Activated effector memory CD4-positive, alpha-beta T cell treated with Interleukin-2 at 50 U/mL for 16 hours (primary cell): ENCODE results near the gene PCID2.
A peak's percentile ranks its signal among the peaks of the same experiment; 100 is the strongest.

Source experiments
- DNase-seq: peaks from one replicate; pipeline ENCODE4 v3.0.0-alpha.2; 2020

PCID2 gene

DNA sequence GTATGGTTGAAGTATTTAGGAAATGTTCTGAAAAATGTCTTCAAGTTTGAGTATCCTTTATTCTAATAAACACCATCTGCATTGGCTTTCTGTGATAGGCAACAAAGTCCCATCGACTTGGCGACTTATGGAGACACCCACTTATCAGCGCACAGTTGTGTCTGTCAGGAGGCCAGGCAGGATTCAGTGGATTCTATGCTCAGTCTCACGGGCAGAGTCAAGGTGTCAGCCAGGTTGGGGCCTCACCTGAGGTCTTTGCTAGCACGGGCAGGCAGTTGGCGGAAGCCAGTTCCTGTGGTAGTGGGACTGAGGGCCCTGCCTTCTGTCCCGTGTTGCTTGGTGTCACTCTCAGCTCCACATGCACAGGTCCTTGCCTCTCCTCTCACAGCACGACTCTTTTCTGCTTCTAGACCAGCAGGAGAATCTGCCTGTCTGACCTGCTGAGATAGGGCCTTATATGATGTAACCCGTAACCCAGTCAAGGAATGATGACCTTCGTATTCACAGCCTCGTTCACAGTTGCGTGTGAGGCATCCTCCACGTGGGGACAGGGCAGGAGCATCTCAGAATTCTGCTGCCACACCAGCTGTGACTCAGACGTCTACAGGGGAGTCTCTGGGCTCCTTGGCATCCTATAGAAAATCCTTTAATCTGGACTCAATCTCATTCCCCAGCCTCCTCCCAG, 10.9 kb upstream of the PCID2 start:
- DNase-seq, result no peak

DNA sequence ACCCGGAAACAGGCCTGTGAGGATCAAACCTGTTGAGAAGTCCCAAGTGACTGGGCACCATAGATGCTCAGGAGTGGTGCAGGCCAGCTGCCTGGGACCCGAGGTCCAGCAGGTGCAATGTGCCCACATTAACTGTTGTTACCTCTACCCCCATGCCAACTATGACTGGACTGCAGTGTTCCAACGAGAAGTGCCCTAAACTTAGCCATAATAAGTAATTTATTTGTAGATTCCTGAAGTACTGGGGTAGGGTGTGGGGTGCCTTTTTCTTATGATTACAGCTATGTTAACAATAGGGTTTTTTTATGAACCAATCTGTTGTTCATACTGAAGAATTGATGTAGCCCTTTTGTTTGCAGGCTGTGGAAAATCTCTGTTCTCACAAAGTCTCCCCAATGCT, 10.1 kb upstream of the PCID2 start:
- no peak for DNase-seq

DNA sequence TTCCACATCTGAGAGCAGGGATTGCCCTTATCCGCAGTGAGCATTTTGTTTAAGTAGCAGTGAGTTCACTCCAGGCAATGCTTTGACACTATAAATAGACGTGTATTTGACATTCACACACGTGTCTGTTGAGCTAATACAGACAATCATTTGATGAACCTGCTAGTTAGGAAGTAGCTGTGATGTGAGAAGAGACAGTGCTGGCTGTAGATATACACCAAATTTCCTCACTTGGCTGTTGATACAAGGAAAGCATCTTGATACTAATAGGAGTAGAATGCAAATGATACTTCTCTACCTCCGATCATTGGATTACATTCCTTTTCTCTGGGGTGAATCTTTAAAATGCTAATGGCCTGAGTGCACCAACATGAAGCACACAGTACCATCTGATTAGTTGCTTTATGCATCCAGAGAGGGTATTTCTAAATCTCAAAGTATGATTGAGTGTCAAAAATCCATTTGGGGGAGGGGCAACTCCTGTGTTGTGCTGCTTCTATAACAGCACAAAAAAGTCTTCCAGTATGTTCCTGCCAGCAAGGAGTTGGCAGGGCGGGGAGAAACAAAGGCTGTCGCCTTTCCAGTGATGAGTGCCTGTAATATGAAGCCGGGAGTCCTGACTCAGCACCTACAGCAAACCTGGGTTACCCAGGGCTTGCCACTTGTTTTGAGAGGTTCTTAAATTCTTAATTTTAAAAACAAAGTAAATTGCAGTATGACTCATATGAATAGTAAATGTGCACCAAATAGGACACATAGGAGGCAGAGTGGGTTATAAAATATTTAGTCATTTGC, 8.0 kb upstream of the PCID2 start:
- DNase-seq, result no peak

DNA sequence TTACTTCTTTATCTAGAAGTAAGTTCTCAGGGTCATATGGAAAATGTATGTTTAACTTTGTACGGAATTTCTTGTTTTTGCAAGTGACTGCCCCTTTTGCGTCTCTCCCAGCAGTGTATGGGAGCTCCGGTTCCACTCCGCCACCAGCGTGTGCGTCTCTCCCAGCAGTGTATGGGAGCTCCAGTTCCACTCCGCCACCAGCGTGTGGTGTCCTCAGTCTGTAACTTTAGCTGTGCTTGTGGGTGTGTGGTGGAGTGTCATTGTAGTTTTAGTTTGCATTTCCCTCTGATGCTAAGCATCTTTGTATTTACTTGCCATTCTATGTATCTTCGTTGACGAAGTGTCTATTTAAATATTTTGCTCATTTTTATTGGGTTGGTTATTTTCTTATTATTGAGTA, 3.3 kb upstream of the PCID2 start:
- no peak for DNase-seq

DNA sequence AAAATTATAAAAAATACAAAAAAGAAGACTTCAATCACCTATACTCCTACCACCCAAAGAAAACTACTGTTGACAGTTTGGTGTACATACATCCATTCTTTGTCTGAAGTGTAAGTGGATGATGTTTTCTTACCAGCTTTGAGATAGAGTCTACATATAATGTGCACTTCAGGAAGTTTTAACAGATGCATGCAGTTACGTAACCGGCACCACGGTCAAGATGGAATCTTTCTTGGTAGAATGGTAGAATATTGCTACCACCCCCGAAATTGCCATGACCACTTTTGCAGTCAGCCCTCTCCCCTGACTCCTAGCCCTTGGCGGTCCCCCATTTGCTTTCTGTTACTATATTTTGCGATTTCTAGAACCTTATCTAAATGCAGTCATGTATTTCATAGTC, 2.4 kb upstream of the PCID2 start:
- no peak for DNase-seq

DNA sequence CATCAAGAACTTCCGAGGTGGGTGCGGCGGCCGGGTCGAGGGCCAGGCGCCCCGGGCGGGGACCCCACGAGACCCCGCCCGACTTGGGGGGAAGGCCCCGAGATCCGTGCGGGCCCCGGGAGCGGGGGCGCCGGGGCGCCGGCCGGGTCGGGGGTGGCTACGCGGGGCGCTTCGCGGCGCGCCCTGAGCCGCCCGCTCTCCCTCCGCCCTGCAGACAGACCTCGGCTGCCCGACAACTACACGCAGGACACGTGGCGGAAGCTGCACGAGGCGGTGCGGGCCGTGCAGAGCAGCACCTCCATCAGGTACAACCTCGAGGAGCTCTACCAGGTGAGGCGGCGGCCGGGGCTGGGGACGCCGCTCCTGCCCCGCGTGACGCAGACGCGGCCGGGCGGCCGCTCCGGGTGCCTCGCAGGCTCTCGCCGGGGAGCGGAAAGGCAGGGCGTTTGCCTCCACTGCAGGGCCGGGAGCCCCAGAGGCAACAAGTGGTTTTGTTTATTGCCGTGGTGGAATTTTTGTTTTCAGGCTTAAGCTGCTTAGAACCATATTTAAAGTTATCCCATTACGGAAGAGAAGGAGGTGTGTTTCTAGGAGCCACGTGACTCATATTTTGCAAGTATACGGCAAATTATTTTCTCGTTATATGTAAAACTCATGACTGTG, 1.4 kb upstream of the PCID2 start:
- peak; percentile 71 for DNase-seq

DNA sequence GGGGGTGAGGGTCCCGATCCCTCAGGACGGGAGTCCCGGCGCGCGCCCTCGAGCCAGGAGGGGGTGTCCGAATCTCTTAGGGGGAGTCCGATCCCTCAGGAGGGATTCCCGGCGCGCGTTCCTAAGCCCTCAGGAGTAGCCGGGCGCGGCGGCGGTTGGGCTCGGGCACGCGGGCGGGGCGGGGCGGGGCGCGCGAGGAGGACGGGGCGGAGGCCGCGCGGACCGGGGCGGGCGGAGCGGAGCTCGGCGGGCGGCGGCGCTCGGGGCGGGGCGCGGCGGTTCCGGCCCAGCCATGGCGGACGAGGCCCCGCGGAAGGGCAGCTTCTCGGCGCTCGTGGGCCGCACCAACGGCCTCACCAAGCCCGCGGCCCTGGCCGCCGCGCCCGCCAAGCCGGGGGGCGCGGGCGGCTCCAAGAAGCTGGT, 878 bp upstream of the PCID2 start, which contains the start of gene CUL4A:
CUL4A (plus strand) TSS at position 278 of the 423 bp plus-strand sequence; CDS start at position 293, 15 bp downstream.
- peak; percentile 64 for DNase-seq

DNA sequence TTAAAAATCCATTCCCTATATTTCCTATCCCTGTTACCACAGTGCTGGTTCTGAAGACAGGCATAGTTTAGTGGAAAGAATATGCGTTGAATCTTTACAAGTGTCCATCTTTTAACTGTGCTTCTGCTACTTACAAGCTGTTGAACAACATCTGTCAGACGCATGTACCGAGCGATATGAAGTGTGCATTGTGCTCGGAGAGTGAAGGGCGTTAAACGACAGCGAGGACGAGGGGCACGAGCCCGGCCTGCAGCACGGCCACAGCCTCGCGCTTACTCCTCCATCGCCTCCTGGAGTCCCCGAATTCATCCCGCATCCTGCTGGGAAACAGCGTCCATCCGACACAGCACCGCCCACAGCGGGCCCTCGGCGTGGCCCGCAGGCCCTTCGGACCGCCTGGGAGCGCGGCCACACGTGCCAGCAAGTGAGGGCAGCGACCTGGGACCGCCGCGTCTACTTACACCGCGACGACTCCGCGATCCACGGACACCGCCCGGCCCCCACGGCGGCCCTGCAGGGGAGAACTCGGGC, 514 bp downstream of the PCID2 start:
- DNase-seq, result no peak

DNA sequence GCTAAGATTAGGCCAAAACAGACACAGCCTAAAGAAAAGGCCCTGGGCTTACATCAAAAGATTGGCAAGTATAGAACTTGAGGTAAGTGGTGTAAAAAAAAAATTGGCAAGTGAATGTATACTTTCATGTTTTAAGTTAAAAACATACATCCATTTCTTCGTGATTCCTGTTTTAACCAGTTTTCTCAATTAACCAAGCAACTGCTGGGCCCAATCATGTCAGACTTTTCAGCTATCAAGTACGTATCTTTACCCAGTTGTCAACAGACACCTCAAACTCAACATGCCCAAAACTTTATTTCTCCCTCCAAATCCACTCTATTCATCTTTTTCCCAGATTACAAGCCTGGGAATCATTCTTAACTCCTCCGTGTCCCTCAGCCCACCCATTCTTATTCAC, 1.0 kb downstream of the PCID2 start:
- no peak for DNase-seq

DNA sequence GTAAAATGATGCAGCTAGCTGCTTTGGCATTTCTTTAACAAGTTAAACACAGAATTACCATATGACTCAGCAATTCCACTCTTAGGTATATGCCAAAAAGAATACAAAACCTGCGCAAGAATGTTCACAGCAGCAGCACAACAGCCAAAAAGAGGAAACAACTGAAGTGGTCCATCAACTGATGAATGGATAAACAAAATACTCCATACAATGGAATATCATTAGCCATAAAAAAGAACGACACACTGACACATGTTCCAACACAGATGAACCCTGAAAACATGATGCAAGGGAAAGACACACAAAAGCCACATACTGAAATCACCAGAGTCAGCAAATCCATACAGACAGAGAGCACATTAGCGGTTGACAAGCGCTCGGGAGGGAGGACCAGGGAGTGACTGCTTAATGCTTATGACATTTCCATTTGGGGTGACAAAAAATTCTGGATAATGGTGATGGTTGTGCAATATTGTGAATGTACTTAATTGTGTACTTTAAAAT, 3.0 kb downstream of the PCID2 start:
- DNase-seq, result no peak

DNA sequence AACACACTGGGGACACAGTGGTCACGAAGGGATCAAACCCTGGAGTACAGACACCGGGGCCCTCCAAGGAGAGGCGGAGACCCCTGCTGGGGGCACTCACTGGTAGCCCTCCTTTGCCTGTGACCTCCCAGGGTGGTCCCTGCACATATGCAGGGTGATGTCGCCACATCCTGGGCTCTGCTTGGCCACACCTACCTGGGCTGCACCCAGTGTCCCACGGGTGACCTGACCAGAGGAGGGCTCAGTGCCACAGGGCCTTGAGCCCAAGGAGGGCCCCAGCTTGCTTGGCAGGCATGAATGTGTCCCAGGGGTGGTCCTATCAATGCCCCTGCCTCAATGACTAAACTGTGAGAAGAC, 4.1 kb downstream of the PCID2 start:
- no peak for DNase-seq

DNA sequence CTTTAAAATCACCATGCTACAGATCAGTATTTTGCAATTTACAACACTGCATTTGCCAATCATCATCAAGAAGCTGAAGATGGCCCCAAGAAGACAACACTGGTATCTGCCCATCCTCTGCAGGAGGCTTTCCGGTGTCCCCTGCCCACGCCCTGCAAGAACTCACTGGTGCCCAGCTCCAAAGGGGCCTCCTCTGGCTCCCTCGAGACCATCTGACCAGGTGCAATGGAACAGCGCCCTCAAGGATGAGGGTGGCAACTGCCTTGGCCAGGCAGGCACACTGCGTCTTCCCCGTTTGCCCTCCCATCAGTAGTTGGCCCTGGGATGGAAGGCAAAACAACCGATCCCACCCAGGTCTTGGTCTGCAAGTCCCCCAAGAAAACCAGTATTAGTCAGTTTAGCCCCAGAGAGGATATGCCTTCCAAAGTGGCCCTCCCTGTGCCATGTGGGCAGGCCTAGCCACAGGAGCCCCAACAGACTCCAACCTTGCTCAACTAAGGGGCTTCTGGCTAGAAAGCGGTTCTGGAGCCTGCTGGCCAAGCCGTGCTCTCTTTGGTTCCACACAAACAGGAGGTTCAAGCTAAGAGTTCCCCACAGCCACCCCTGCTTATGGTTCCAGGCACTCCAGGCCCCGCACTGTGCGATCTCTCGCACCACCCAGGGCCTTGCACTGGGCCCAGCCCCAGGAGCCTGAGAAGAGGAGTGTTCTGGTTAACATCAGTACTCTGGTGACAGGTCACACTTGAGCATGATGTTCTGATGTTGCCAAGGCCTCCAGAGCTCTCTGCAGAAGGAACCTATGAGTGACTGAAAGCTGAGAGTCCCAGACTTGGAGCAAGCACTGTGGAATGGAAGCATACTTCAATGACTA, 4.7 kb downstream of the PCID2 start:
- no peak for DNase-seq

DNA sequence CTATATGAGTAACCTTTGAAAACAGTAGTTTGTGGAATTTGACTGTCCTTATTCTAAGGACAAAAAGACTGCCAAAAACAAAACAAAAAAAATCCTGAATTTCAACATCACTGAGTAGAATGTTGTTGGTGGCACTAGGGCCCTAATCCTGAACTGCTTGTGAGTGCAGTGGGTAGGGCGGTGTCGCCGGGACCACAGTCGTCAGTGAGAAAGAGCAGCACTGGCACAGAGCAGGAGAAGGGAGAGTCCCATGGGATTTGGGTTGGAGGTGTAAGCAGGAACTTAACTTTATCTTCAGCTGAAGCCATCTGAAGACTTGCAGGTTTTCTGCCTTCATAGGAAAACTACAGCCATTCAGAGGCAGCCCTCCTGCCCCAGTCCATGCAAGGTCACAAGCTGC, 5.6 kb downstream of the PCID2 start:
- DNase-seq, result no peak

DNA sequence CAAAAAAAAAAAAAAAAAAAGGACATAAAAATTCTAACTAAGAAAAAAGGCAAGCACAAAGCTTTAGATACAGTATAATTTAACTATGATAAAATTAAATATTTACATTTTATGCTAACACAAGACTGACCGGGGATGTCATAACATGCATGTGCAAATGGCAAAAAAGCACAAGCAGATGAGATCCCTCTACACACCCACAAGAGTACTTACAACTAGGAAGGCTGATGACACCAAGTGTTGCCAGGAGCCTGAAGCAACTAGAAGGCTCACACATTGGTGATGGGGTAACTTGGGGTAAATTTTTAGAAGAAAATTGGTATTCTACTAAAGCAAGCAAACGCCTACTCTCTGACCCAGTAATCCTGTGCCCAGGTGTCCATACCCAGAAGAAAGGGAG, 6.7 kb downstream of the PCID2 start:
- no peak for DNase-seq

DNA sequence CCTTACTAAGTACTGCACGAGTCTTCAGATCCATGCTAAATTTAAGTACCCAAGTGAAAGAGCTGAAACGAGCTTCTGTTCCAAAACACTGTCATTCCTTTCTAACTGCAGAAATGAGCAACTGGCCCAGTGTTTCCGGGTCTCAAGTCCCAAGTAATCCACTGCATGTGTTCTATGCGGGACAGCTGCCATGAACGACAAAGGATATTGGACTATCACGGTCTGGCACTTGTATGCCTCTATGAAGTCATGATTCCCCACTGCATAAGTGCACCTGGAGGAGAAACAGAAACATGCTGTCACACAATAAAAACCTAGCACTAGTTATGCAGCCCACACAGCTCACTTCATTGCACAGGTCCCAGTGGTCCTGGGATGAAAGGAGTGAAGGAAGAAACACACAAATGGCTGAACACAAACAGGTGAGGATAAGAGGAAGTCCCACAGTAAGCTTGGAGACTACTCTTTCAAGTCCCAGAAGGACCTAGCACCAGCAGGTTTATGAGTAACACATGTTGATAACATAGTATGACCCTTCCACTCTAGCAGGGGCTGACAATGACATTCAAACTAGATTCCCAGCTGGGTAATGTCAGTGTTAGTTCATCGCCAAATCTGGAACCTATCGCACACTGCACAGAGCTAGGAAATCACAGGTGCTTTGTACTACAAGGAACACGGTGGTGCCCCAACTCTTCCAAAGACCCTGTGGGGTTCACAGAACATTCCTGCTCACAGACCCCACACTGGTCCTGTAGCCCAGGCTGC, 11.3 kb downstream of the PCID2 start:
- no peak for DNase-seq

DNA sequence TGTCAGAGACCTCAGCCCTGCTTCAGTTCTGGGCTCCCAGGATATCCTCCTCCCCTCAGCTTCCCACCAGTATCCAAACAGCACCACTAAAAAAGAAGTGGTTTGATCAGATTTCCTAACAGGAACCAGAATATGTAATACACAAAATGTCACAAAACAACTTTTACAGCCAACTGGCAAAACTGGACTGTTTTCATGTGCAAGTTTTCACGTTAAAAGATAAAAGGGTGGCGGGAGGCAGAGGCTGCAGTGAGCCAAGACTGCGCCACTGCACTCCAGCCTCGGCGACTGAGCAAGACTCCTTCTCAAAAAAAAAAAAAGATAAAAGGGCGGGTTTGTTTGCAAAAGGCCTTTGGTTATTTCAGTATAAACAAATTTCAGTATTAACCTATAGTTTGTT, 13.1 kb downstream of the PCID2 start:
- DNase-seq, result no peak

DNA sequence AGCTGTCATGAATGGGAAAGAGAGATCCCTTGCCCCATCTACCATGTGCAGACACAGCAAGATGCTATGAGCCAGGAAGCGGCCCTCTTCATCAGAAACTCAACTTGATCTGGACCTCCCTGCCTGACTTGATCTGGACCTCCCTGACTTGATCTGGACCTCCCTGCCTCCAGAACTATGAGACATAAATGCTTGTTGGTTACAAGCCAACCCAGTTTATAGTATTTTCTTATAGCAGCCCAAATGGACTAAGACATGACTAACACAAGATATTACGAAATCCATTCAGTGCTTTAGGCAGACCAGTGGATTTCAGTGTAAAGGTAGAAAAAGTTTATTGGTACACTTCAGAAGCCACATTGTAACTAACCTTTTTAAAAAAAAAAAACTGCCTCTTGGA, 15.6 kb downstream of the PCID2 start:
- no peak for DNase-seq

DNA sequence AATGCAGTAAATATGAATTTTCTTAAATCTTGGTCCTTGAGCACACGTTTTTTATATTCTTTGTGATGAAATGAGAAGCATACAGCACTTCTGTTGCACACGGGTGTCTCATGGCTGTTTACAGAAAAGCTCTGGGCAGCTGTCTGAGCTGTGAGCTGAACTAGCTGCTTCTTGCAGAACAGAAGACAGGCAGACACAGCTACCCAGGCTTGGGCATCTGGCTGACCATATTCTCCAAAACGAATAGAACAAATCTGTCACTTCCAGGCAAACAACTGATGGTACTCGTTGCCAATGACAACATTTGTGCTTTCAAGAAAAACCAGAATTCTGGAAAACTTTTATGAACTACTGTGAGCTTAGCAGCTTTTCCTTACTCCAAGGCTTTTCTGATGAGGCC, 16.2 kb downstream of the PCID2 start:
- no peak for DNase-seq

DNA sequence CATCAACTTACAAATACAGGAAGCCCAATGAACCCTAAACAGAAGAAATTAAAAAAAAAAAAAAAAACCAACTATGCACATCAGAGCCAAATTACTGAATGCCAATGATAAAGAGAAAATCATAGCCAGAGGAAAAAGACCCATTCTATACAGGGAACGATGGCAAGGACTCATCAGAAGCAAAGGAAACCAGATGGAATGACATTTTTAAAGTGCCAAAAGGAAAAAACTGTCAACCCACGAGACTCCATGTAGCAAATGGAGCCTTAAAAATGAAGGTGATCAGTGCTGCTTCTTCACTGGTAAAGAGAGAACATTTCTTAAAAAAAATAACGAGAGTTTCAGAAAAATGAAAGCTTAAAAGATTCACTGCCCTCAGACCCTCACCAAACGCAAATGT, 18.3 kb downstream of the PCID2 start:
- DNase-seq, result no peak

DNA sequence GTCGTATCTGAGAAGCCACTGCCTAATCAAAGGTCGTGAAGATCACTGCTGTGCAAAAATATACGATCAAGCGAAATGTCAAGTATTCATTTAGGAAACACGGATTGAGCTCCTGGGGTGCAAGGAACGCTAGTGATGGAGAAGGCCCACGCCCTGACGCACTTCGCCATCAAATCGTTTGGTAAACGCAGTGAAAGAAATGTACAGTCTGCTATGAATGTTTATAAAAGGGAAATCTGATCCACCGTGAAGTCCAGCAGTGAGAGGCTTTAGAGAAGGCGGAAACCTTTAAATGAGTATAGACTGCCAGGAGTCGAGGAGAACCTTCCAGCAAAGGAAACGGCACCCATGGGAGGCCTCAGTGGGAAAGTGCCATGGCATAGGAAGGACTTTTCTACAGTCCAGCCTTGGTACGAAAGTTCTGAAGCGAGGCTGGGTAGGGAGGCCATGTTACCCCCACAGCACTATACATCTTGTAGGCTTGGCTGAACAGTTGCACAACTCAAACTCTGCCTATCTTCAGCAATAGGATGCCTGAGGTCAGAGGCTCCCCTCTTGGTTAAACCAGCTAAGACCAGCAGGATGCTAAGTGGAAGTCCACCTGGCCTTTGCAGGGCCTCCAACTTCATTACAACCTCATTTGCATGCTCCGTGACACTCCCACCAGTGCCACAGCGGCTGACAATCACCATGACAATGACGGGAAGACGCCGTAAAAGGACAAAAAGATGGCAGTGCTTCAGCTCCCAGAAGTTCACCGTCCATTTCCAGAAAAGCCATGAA, 20.4 kb downstream of the PCID2 start:
- no peak for DNase-seq

DNA sequence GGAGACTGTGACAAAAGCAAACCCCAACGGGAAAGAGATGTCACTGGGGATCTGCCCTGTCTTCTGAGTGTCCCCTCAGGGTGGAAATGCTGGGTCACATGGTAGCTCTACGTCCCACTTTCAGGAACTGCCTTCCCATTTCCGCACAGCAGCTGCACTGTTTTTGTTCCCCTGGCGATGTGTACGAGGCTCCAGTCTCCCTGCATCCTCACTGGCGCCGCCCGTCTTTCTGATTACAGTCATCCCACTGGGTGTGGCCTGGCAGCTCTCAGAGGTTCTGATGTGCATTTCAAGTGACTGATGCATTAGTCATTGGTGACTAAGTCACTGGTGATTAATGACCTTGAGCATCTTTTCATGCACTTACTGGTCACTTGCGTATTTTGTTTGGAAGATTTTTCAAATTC, 21.2 kb downstream of the PCID2 start:
- DNase-seq, result no peak
